NCI-H82 (cell line): Measurements from ENCODE around the gene SFMBT1.
A peak's percentile ranks its signal among the peaks of the same experiment; 100 is the strongest.

Experiments
- DNase-seq: peaks from one replicate; lab custom pipeline; 2025; lab: John Stamatoyannopoulos, UW

Gene SFMBT1

DNA sequence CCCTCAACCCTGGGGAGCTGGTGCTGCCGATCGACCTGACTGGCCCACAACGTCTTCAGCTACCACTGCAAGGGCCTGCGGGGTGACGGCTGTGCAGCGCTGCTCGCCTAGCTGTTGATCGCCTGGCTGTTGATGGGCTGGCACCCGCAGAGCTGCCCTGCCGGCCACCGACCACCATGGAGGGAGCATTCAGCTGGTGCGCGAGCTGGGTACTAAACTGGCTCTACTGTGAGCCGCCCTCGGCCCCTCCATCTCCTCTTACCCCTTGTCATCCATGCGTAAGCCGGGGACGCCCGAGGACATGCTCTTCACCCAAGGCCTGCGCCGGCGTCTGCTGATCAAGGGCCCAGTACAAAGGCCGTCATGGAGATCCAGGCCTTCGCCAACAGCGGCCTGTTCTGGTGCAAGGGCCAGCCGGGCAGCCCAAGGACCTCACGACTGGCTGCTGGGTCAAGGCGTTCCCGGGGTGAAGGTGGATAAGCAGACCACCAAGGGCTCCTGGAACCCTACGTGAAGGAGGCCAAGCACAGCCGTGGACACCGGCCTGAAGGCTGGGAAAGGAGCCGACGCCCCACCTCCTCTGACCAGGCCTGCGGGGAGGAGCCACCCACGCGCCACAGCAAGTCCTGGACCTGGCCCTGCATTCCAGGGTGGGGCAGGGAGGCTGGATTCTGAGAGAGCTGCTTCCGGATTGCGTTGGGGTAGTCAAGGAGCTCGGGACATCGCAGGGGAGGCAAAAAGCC, 46.9 kb downstream of the SFMBT1 start:
- no peak for DNase-seq

DNA sequence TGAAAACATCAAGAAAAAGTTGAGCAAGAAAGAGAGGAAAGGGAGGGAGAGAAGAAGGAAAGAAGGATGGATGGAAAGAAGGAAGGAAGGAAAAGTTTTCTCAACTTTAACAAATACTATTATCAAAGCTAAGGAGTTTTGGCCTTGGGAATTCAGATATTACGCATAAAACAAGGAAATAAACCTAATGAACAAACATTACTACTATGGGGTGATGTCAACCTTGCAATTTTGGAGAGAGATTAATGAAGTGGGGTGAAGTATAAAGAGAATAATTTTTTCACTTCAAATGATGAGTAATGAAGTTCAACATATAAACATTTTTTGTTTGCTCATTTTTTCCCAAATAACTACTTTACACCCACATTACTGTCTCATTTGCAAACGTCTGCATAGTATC, 55.2 kb downstream of the SFMBT1 start:
- no peak for DNase-seq

DNA sequence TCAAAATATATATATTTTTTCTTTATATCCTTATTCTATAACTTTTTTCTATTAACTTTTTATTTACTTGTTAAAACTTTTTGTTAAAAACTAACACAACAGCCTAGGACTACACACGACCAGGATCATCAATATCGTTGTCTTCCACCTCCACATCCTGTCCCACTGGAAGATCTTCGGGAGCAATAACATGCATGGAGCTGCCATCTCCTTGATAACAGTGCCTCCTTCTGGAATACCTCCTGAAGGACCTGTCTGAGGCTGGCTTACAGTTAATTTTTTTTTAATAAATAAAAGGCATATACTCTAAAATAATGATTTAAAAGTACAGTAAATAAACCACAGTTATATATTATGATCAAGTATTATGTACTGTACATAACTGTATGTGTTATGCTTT, 58.9 kb downstream of the SFMBT1 start:
- peak; percentile 54 for DNase-seq

DNA sequence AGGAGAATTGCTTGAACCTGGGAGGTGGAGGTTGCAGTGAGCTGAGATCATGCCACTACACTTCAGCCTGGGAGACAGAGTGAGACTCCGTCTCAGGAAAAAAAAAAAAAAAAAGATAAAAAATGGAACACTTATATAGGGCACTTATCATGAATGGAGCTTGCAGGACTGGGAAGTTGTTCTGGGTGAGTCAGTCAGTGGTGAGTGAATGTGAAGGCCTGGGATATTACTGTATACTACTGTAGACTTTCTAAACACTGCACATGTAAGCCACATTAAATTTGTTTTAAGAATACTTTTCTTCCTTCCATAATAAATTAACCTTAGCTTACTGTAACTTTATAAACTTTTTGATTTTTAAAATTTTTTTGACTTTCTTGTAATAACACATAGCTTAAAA, 59.8 kb downstream of the SFMBT1 start:
- DNase-seq = no peak

DNA sequence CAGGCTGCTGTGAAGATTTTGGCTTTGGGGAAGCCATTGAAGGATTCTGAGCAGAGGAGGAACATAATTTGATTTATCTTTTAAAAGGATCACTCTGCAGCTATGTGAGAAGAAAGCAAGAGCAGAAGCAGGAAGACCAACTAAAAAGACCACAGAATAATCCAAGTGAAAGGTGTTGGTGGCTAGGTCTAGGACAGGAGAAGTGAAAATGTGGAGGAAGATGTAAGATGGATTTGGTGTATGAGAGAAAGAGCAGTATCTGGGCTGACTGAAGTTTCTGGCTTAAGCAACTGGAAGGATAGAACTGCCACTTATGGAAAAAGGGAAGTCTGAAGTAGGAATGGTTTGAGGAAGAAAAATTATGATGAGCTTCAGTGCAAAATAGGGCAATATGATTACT, 62.0 kb downstream of the SFMBT1 start:
- no peak for DNase-seq

DNA sequence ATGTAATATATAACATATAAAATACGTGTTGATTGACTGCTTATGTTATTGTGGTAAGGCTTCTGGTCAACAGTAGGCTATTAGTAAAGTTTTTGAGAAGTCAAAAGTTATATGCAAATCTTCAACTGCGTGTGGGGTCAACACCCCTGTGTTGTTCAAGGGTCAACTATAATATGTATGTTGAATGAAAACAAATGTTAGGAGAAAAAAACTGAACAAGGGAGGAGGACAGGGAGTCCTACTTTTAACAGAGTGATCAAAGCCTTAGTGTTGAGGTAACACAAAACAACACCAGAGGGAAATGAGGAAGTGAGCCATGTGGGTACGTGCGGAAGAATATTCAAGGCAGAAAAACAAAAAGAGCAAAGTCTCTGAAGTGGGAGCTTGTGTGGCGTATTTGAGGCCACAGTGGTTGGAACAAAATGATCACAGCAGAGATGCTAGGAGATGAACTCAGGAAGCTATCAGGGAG, 62.5 kb downstream of the SFMBT1 start:
- DNase-seq = no peak

DNA sequence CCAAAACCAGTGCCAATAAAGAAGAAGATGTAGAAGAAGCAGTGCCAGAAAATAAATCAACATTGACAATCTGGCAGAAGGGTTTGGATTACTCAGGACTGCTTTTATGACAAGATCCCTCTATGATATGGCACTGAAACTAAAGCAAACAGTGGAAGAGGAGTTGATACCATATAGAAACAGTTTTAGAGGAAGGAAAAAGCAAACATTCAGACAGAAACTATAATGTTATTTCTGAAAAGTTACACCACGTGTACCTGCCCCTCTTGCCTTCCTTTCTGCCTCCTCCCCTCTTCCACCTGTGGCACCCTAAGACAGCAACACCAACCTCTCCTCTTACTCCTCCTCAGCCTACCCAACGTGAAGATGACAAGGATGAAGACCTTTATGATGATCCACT, 63.0 kb downstream of the SFMBT1 start:
- no peak for DNase-seq

DNA sequence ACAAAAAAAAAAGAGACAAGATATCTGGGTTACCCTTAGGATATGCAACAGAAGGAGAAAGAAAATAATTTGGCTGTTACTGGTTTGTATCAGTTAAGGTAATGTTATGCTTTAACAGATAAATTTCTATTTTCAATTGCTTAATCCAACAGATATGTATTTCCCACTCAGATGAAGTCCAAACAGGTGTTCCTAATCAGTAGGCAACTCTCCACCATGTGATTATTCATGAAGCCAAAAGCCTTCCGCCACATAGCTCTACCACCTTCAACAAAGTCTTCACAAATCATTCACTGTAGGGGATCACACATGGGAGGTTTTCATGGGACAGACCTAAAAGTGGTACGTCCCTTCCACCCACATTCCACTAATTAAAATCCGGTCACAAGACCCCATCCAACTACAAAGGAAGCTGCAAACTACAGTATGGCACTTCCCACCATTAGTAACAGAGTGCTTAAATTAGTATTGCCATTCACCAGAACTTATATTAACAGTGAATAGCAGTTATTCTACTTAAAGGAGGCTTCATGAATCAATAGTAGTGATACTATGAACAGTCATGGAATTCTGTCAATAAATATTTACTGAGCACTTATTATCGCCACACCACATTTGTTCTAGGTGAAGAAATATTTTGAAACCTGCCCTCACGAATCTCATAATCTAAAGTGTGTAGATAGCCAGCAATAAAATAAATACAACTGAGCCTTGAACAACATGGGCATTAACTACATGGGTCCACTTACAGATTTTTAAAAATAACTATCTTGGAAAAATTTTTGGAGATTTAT, 66.5 kb downstream of the SFMBT1 start:
- DNase-seq = no peak

DNA sequence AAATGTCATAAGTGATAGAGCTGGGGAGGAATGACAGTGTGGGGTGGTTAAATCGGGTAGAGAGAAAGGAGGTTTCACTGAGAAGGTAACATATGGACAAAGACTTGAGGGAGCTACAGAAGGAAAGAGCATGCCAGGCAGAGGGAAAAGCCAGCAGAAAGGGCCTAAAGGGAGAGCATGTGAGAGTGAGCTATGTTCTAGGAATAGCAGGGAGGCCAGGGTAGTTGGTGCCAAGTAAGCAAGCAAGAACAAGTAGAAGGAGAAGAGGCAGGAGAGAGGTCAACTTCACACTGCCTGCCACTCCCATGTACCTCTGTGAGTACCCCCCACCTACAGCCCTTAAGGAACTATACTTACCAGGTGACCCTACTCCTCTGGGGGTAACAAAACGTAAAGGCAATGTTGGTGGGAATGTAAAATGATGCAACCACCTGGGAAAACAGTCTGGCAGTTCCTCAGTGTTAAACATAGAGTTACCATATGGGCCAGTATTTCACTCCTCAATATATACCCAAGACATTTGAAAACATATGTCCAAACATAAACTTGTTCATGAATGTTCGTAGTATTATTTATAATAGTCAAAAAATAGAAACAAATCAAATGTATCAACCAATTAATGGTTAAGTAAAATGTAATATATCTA, 67.6 kb downstream of the SFMBT1 start:
- no peak for DNase-seq

DNA sequence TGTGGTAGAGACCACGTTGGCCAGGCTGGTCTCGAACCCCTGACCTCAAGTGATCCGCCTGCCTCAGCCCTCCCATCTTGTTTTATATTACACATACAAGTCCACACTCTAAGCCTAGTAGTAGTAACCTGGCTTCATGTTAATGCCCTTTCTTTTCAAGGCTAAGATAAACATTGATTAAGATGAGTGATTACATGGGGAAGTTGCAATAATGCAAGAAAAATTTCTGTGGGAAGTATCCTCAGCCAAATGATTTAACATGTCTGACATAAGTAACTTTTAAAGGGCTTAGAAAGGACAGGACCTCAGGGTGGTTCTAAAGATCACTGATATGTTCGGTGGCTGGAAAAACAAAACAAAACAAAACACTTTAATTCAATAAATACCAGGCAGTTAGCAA, 72.1 kb downstream of the SFMBT1 start:
- no peak for DNase-seq

DNA sequence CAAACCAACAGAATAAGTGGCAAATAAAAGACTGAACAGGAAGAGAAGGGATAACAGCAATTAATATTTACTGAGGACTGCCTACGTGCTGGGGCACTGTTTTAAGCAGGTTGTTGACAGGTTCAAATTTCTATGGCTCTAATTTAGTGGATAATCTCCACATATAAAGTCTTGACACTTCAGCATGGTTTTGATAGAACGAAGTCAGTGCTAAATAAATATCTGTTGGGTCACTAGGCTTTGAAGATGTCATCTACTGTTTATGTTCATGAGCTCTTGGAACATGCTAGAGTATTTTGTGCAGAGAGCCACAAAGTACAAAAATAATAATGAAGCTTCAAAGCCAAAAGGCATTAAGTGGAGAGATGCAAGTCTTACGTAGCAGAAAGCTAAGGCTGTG, 74.0 kb downstream of the SFMBT1 start:
- peak; percentile 50 for DNase-seq

DNA sequence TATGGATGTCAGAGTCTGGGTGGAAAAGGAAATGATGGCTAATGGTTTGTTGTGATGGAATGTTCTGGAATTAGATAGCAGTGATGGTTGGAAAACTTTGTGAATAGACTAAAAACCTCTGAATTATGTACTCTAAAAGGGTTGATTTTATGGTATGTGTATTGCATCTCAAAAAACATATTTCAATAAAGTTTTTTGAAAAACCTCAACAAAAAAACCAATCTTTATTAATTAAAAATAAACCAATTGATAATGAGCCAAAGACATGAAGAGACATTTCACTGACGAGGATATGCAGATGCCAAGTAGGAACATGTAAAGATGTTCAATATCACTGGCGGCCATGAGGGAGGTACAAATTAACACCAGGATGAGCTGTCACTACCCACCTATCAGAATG, 78.5 kb downstream of the SFMBT1 start:
- DNase-seq = no peak

DNA sequence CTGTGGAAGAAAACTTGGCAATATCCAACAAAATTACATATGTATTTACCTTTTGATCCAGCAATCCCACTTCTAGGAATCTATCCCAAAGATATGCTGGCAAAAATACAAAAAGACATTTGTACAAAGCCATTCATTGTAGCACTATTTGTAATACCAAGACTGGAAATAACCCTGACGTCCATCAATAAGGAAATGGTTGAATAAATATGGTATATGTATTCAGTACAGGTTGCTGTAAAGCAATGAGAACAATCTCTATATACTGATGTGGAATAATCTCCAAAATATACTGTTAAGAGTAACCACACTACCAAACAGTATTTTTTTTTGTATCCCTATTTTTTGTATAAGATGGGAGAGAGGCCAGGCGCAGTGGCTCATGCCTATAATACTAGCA, 83.7 kb downstream of the SFMBT1 start:
- no peak for DNase-seq

DNA sequence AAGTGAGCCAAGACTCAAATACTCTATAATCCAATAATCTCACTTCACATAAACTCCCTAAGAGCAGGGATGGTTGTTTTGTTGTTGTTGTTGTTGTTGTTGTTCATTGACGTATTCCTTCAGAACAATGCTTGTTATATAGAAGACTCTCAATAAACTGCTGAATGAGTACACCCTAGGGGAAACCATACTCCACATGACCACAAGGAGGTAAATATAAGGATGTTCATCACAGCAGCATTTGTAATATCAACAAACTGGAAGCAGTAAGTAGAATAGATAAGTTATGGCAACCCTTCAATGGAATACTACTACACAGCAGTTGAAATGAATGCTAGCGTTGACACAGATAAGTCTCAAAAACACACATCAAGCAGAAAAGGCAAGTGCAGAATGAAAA, 86.1 kb downstream of the SFMBT1 start:
- DNase-seq = no peak

DNA sequence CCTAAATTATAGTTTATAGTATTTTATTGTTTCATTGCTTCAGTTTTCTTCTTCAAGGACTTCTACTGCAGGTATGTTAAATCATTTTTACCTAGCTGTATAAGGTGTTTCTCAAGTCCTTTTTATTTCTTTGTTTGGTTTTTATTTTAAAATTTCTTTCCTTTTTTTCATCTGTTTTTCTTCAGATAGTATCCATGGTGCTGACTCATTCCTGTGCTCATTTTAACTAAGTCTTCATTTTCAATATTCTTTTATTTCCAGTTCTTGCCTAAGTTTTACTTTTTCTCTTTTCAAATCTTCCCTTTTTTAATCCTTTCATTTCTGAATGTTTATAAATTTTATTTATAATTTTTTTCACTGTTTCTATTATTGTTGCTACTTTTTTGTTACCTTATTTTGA, 106.3 kb downstream of the SFMBT1 start:
- no peak for DNase-seq

DNA sequence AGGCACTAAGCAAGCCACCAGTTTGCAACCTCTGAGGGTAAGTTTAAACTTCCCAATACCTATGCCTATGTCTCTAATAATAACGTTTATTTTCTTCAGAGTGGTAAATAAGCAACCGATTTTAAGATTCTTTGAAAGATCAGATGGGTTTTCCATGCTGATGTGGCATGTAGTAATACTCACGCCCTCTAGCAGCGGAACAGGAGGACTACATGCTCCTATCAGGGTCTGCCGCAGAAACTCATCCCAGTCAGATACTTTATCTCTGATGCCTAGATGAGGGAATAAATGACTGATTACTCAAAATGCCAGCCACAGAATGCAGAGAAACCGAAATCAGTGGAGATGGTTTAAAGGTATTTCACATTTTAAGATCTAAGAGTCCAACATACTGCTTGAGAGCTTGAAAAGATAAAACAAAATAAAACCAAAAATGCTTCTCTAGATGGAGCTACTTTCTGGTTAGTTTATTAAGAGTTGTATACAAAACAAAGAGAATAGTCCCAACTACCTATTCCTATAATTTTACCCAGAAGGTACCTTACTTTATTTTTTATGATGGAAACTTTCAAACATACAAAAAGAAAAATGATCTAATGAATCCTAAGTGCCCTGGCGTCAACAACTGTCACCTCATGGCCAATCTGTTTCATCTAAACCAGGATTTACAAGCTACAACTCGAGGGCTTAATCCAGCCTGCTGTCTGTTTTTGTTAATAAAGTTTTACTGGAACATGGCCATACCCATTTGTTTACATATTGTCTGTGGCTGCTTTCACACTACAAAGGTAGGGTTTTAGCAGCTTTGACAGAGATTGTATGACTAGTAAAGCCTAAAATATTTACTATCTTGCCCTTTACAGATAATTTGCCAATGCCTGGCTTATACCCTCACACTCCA, 111.0 kb downstream of the SFMBT1 start:
- peak; percentile 83 for DNase-seq

DNA sequence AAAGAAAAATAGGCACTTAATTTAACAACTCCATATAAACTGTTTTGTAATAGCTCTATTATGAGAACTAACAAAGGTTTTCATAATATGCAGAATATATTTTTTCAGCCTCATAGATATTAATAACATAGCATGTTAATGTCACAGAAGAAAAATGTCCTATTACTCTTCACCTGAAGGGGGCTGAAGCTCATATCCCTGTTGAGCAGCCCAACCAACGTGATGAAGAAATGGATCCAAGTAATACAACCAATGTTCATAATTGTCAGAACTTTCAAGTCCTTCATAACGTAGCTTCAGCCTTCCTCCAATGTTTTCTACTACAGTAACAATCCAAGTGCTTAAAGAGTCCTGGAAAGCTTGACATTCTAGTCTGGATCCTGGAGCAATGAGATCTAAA, 114.0 kb downstream of the SFMBT1 start:
- no peak for DNase-seq

DNA sequence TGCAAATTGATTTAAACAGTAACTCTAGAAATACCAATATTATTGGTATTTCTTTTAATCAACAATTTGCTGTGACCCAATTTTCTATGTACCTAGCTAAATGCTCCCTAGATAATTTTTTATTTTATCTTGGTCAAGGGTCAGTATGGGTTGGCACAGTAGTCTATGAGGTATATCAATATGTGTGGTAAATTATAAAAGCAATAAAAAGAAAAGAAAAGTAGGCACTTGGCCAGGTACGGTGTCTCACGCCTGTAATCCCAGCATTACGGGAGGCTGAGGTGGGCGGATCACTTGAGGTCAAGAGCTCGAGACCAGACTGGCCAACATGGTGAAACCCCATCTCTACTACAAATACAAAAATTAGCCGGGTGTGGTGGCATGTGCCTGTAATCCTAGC, 114.5 kb downstream of the SFMBT1 start:
- DNase-seq = no peak

DNA sequence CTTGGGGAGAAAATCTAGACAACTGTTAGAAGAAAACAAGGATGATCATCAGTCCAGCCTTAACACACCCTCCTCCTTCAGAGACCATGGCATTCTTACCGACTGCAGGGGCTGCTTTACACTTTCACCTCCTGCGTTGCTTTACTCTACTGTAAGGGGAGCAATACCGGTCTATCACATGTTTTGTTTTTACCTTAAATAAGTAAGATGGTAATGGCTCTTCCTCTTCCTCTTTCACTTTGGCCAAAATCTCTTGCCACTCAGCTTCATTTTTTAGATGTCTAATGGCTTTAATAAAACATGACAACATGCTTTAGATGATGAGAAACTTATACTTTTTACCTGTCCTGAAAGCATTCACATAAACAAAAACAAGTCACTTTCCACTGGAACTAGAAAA, 115.1 kb downstream of the SFMBT1 start:
- DNase-seq = no peak

DNA sequence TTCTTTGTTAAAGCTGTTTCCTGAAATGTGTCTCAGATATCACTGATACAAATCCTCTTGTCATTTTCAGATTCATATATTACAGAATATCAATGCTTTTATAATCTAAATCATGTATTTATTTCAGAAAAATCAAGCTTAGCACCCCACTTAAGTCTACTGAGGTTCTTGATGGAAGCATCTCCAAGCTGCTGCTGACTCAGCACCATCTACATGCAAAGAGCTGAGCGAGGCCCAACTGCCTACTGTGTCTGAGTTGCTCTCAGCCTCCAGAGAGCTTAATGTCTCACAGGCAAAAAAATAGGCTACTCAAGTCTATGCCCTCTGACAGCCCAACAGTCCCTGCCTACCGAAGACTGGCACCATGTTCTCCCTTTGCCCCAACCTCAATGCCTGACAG, 119.3 kb downstream of the SFMBT1 start:
- DNase-seq = no peak

DNA sequence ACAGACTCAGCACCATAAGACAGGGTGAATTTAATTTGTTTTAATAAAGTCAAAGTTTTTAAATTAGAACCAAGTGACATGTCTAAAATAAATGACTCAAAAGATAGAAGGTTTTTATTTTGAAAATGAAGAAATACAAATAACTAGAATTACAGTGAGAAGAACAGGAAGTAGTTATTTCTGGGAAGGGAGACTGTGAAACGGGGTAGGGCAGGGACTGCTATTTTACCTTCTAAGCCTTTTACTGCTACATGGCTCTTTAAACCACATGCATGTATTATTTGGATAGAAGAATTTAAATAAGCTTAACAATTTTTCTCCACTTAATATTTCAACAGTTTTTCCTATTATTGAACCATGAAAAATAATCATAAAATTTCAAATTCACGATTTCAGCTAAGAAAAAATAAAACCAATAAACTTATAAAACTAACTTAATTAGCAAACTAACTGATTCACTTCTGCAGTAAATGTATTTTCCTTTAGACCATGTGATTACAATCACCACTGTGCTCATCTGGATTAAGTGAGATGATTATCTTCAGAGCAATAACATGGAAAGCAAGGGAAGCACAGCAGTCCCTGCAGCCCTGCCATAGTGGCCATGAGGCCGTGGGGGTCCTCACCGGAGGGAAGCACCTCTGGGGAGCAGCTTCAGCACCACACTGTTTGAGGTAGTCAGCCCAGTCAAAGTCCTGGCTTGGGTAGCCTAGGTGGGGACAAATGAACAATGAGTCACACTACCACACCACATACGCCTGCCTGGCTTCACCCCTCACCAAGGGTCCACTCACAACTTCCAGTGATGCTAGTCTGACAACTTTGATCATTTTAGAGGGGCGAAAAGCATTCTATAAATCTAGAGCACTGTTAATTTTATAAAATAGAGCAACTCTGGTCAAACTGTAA, 120.2 kb downstream of the SFMBT1 start:
- no peak for DNase-seq
